Gastrocnemius medialis (tissue), 4 donors: ENCODE measurements around the gene CFAP141. TPM values are rescaled to one million over a fixed set of nuclear protein-coding genes. Genes with fewer than 3 reads are reported as not detected.

ENCODE experiments used
- ATAC-seq, 2 donors: fragments of 150-250 bp; one replicate each; pipeline ENCODE4 v1.9.1; 2016
- DNase-seq, 2 donors: peaks; one replicate each; pipeline ENCODE4 v3.0.0-alpha.2; 2019
- H3K27ac ChIP-seq, 4 donors: fragments of 200-600 bp; sonication (generic); 1 replicate in 1 of 4; 2 replicates in 3 of 4; pipeline ENCODE4 v1.5.1; 2016 to 2018; ENCODE audit warnings: mild to moderate bottlenecking in 2 of 4, moderate library complexity in 1 of 4
- H3K27me3 ChIP-seq, 3 donors: fragments of 200-600 bp; sonication (generic) in 2 of 3; 1 replicate in 1 of 3; 2 replicates in 2 of 3; pipeline versions ENCODE4 v1.5.1 to v1.6.0; 2016 to 2019; ENCODE audit warnings: mild to moderate bottlenecking in 1 of 3, moderate library complexity in 1 of 3
- H3K36me3 ChIP-seq, 2 donors: fragments of 200-600 bp; sonication (generic) in 1 of 2; one replicate each; pipeline ENCODE4 v1.5.1; 2017 to 2018
- H3K4me1 ChIP-seq, 2 donors: fragments of 200-600 bp; sonication (generic) in 1 of 2; one replicate each; pipeline ENCODE4 v1.5.1; 2016 to 2017; ENCODE audit warnings: mild to moderate bottlenecking in 2 of 2
- H3K4me3 ChIP-seq, 4 donors: fragments of 200-600 bp; sonication (generic) in 3 of 4; 1 replicate in 1 of 4; 2 replicates in 3 of 4; pipeline ENCODE4 v1.5.1; 2016 to 2019; ENCODE audit warnings: mild to moderate bottlenecking in 2 of 4
- H3K9me3 ChIP-seq, 3 donors: fragments of 200-600 bp; sonication (generic) in 2 of 3; 1 replicate in 1 of 3; 2 replicates in 2 of 3; pipeline ENCODE4 v1.5.1; 2016 to 2019
- POLR2A ChIP-seq, 2 donors: fragments of 450-650 bp; IDR thresholded peaks; one replicate each; pipeline ENCODE4 v1.6.1; 2017; ENCODE audit warnings: antibody characterized with exemption in 2 of 2, mild to moderate bottlenecking in 2 of 2, moderate library complexity in 2 of 2
- in situ Hi-C, 4 donors: fragments of 200-750 bp; cut with MboI; loops; one replicate each; pipeline versions ENCODE4 v1.15.0 to v1.8.0; 2017; ENCODE audit warnings: low sequenced_read_pairs in 4 of 4
- intact Hi-C: fragments of 100-400 bp; cut with DNase I; formaldehyde crosslinking; loops from one replicate; pipeline ENCODE4 v1.15.1; 2023; ENCODE audit warnings: low total_unique reads
- microRNA counts, 2 donors: library from miRNA; unstranded; fragments of <30 nt; microRNA quantifications; one replicate each; lab custom pipeline; 2016
- microRNA-seq, 2 donors: library from miRNA; unstranded; fragments of <30 nt; microRNA quantifications; one replicate each; pipeline ENCODE4, GENCODE V29; 2016; ENCODE audit warnings: borderline replicate concordance in 2 of 2
- total RNA-seq, 4 donors: library from RNA; depleted of rRNA; stranded (reverse); fragments of >200 nt; gene quantifications; one replicate each; pipeline versions ENCODE4 v1.1.0 to v1.2.3, GENCODE V29; 2016
- TF ChIP-seq, protein P1 (sequence below), 5 experiments: fragments of 450-650 bp in 3 of 5; fragments of 200-600 bp in 2 of 5; sonication (generic) in 2 of 5; IDR thresholded peaks in 4 of 5; conservative IDR thresholded peaks in 1 of 5; 1 replicate in 4 of 5; 2 replicates in 1 of 5; pipeline ENCODE4 v1.5.1; 2016 to 2019; ENCODE audit warnings: antibody characterized with exemption in 5 of 5, mild to moderate bottlenecking in 3 of 5, moderate library complexity in 3 of 5

The CFAP141 gene
- total RNA-seq, 4 donors from 2014 or later: not detected

DNA sequence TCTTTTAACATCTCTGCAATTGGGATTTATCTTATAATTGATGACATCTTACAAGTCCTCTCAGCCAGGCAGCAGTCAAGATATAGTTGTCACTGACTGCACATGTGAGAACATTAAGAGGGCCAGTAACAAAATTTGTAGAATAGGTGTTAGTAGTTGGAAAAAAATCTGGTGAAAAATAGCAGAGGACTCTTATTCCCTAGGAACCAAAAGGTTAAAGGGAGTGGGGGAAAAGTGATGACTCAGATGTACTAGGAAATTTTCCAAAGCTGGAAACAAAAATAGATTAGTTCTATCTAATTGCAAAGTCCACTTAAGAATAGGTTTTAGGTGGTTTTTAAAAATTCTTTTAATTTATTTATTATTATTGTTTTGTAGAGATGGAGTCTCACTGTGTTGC is 54.8 kb downstream of the CFAP141 start:
- TF ChIP-seq POLR2A (IDR thresholded peaks at IDR 0.05): no peak
- TF ChIP-seq, protein P1, sequence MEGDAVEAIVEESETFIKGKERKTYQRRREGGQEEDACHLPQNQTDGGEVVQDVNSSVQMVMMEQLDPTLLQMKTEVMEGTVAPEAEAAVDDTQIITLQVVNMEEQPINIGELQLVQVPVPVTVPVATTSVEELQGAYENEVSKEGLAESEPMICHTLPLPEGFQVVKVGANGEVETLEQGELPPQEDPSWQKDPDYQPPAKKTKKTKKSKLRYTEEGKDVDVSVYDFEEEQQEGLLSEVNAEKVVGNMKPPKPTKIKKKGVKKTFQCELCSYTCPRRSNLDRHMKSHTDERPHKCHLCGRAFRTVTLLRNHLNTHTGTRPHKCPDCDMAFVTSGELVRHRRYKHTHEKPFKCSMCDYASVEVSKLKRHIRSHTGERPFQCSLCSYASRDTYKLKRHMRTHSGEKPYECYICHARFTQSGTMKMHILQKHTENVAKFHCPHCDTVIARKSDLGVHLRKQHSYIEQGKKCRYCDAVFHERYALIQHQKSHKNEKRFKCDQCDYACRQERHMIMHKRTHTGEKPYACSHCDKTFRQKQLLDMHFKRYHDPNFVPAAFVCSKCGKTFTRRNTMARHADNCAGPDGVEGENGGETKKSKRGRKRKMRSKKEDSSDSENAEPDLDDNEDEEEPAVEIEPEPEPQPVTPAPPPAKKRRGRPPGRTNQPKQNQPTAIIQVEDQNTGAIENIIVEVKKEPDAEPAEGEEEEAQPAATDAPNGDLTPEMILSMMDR (IDR thresholded peaks at IDR 0.05 in 4 of 5, conservative IDR thresholded peaks at IDR 0.05 in 1 of 5): no peak
- intact Hi-C loops (no loop called here), in situ Hi-C loops (no loop called here)
- DNase-seq (no peak), ATAC-seq (peak in 1 of 2 donors; percentile 39)
- H3K4me3 ChIP-seq: no peak overlapping the region
- no peaks in the 10 kb centered on the region for H3K9me3 ChIP-seq
- no peaks in the 10 kb centered on the region for H3K27me3 ChIP-seq
- H3K36me3 ChIP-seq: peaks cover 0 to 2% of the 10 kb centered on the region in 2 donors
- peak overlapping the region in 1 of 4 donors; percentile 39 for H3K27ac ChIP-seq
- peaks cover 6 to 8% of the 10 kb centered on the region in 2 donors for H3K4me1 ChIP-seq

MicroRNAs encoded within 50 kb of the gene (microRNA counts, 767-probe panel; counts per million panel counts)
- microRNA hsa-miR-190b (lab: Ali Mortazavi, UCI): 356 to 448 counts per million in 2 donors

Small RNA genes within 50 kb of the gene (microRNA-seq; reads per million reads assigned to microRNA genes)
- 323 to 393 reads per million in 2 donors for gene MIR190B

Other genes with a start within 250 kb of the CFAP141 start
- gene CRTC2, start 247.7 kb downstream of the CFAP141 start, total RNA-seq: 10 to 100 TPM; 17.4 to 27.1 (median 23.3) TPM
- 10 to 100 TPM; 37.1 to 63.2 (median 47.9) TPM for gene SLC39A1, start 242.8 kb downstream of the CFAP141 start, total RNA-seq
- 1 to 10 TPM; 4.5 to 7.9 (median 5.7) TPM for gene CREB3L4, start 238.4 kb downstream of the CFAP141 start, total RNA-seq
- gene JTB, start 228.7 kb downstream of the CFAP141 start, total RNA-seq: 100 to 1,000 TPM; 157 to 309 (median 259) TPM
- 10 to 100 TPM in 1 of 4 donors, 1 to 10 TPM in 3; 6.4 to 12.3 (median 9.1) TPM for gene RAB13, start 220.0 kb downstream of the CFAP141 start, total RNA-seq
- 1,000 to 10,000 TPM; 1,269 to 1,948 (median 1,828) TPM for gene RPS27, start 215.6 kb downstream of the CFAP141 start, total RNA-seq
- gene NUP210L, start 51.3 kb downstream of the CFAP141 start, total RNA-seq: under 1 TPM in 3 of 4 donors, not detected in 1; 0.07 to 0.24 (median 0.10) TPM
- 1,000 to 10,000 TPM; 1,776 to 3,699 (median 2,786) TPM for gene TPM3, start 14.2 kb downstream of the CFAP141 start, total RNA-seq
- 10 to 100 TPM; 38.5 to 72.8 (median 50.8) TPM for gene UBAP2L, start 14.6 kb upstream of the CFAP141 start, total RNA-seq
- 100 to 1,000 TPM; 145 to 205 (median 177) TPM for gene HAX1, start 66.3 kb upstream of the CFAP141 start, total RNA-seq
- not detected for gene AQP10, start 114.8 kb upstream of the CFAP141 start, total RNA-seq
- gene ATP8B2, start 119.2 kb upstream of the CFAP141 start, total RNA-seq: 10 to 100 TPM in 1 of 4 donors, 1 to 10 TPM in 3; 5.8 to 22.5 (median 7.2) TPM
- 100 to 1,000 TPM; 271 to 435 (median 367) TPM for gene IL6R, start 199.0 kb upstream of the CFAP141 start, total RNA-seq